Tibial artery (tissue), 4 donors: Measurements from ENCODE around the gene PLCD1.

Experiments used
- DNase-seq, 2 donors: peaks; one replicate each; pipeline ENCODE4 v3.0.0-alpha.2; 2019
- H3K27ac ChIP-seq, 2 donors: fragments of 200-600 bp; sonication (generic) in 1 of 2; 1 replicate in 1 of 2; 2 replicates in 1 of 2; pipeline ENCODE4 v1.5.1; 2018 to 2019; ENCODE audit warnings: mild to moderate bottlenecking in 1 of 2
- H3K27me3 ChIP-seq, 2 donors: fragments of 200-600 bp; sonication (generic) in 1 of 2; one replicate each; pipeline versions ENCODE4 v1.5.1 to v1.6.0; 2016 to 2019
- H3K36me3 ChIP-seq, 3 donors: fragments of 200-600 bp; sonication (generic) in 2 of 3; one replicate each; pipeline ENCODE4 v1.5.1; 2016 to 2019; ENCODE audit warnings: mild to moderate bottlenecking in 2 of 3
- H3K4me1 ChIP-seq, 4 donors: fragments of 200-600 bp; sonication (generic) in 2 of 4; 1 replicate in 3 of 4; 2 replicates in 1 of 4; pipeline ENCODE4 v1.5.1; 2016 to 2019
- H3K4me3 ChIP-seq, 2 donors: fragments of 200-600 bp; sonication (generic) in 1 of 2; 1 replicate in 1 of 2; 2 replicates in 1 of 2; pipeline ENCODE4 v1.5.1; 2018 to 2019; ENCODE audit warnings: mild to moderate bottlenecking in 2 of 2
- H3K9me3 ChIP-seq, 3 donors: fragments of 200-600 bp; sonication (generic) in 1 of 3; one replicate each; pipeline ENCODE4 v1.5.1; 2016 to 2019
- CTCF ChIP-seq, 2 experiments: fragments of 200-600 bp in 1 of 2; fragments of 450-650 bp in 1 of 2; IDR thresholded peaks; one replicate each; pipeline ENCODE4 v1.5.1; 2017 to 2019; ENCODE audit warnings: antibody characterized with exemption in 2 of 2, mild to moderate bottlenecking in 1 of 2, moderate library complexity in 1 of 2
- intact Hi-C: fragments of 100-400 bp; cut with DNase I; formaldehyde crosslinking; loops from one replicate; pipeline ENCODE4 v1.15.0; 2023; ENCODE audit warnings: low total_unique reads

The PLCD1 gene

GRCh38 chr3:38028621-38029361, 651 bp downstream of the PLCD1 start:
- DNase-seq: peak in 1 of 2 donors; percentile 74
- H3K36me3 ChIP-seq: no peaks in the 10 kb centered on the region
- intact Hi-C loops: no loop called here
- peaks cover 0 to 67% (median 57%) of the 10 kb centered on the region in 4 donors for H3K4me1 ChIP-seq
- peak overlapping the region; percentile 95 to 98 for H3K4me3 ChIP-seq
- TF ChIP-seq CTCF (IDR thresholded peaks at IDR 0.05): no peak
- H3K27me3 ChIP-seq: no peaks in the 10 kb centered on the region
- no peaks in the 10 kb centered on the region for H3K9me3 ChIP-seq
- H3K27ac ChIP-seq: peak overlapping the region; percentile 86 to 98

- DNase-seq: peak in 1 of 2 donors; percentile 68
- Histone ChIP-seq H3K27me3 (no peaks in the 10 kb centered on the region), H3K36me3 (no peaks in the 10 kb centered on the region), H3K4me1 (peaks cover 0 to 77% (median 62%) of the 10 kb centered on the region in 4 donors), H3K27ac (peak overlapping the region; percentile 86 to 98), H3K4me3 (peak overlapping the region; percentile 95 to 98), H3K9me3 (no peaks in the 10 kb centered on the region)
- no peak for TF ChIP-seq CTCF (IDR thresholded peaks at IDR 0.05)
- intact Hi-C loops: no loop called here
Measured at GRCh38 chr3:38027466-38028465, 1.7 kb downstream of the PLCD1 start.

GRCh38 chr3:38026856-38027255, 2.6 kb downstream of the PLCD1 start:
- intact Hi-C loops: no loop called here
- H3K4me1 ChIP-seq: peaks cover 0 to 77% (median 61%) of the 10 kb centered on the region in 4 donors
- no peaks in the 10 kb centered on the region for H3K27me3 ChIP-seq
- no peaks in the 10 kb centered on the region for H3K9me3 ChIP-seq
- no peak for TF ChIP-seq CTCF (IDR thresholded peaks at IDR 0.05)
- H3K27ac ChIP-seq: peak overlapping the region; percentile 94 to 98
- no peak overlapping the region for H3K4me3 ChIP-seq
- peak in 1 of 2 donors; percentile 41 for DNase-seq
- H3K36me3 ChIP-seq: no peaks in the 10 kb centered on the region

GRCh38 chr3:38022896-38023709, 6.3 kb downstream of the PLCD1 start:
- DNase-seq: peak in 1 of 2 donors; percentile 64
- Histone ChIP-seq H3K9me3 (no peaks in the 10 kb centered on the region), H3K27ac (peak overlapping the region; percentile 94 to 98), H3K36me3 (peaks cover 10 to 24% (median 21%) of the 10 kb centered on the region in 3 donors), H3K4me1 (peaks cover 0 to 46% (median 31%) of the 10 kb centered on the region in 4 donors), H3K27me3 (no peaks in the 10 kb centered on the region), H3K4me3 (no peak overlapping the region)
- intact Hi-C loops: no loop called here
- no peak for TF ChIP-seq CTCF (IDR thresholded peaks at IDR 0.05)

GRCh38 chr3:38022301-38022700, 7.1 kb downstream of the PLCD1 start:
- Histone ChIP-seq H3K36me3 (peaks cover 16 to 32% (median 29%) of the 10 kb centered on the region in 3 donors), H3K27ac (peak overlapping the region in 1 of 2 donors; percentile 16), H3K9me3 (no peaks in the 10 kb centered on the region), H3K27me3 (no peaks in the 10 kb centered on the region), H3K4me3 (no peak overlapping the region), H3K4me1 (peaks cover 0 to 38% (median 23%) of the 10 kb centered on the region in 4 donors)
- intact Hi-C loops: no loop called here
- peak in 1 of 2 donors; percentile 60 for DNase-seq
- no peak for TF ChIP-seq CTCF (IDR thresholded peaks at IDR 0.05)
